Endometrium (tissue), 2 donors: Measurements from ENCODE around the gene CHSY1.
A peak's percentile ranks its signal among the peaks of the same experiment; 100 is the strongest.

Source experiments
- FAIRE-seq: peaks from 2 replicates; lab custom pipeline; 2012; peaks lifted over from hg19 to GRCh38; lab: Jason Lieb, UNC
- donor health status: control.
- donor health status: control.

Gene CHSY1

GRCh38 chr15:101188637-101189408 lies 63.0 kb downstream of the CHSY1 start:
- FAIRE-seq, result peak; percentile 53

- no peak for FAIRE-seq
Observed at GRCh38 chr15:101187820-101188636, 63.8 kb downstream of the CHSY1 start.

DNA sequence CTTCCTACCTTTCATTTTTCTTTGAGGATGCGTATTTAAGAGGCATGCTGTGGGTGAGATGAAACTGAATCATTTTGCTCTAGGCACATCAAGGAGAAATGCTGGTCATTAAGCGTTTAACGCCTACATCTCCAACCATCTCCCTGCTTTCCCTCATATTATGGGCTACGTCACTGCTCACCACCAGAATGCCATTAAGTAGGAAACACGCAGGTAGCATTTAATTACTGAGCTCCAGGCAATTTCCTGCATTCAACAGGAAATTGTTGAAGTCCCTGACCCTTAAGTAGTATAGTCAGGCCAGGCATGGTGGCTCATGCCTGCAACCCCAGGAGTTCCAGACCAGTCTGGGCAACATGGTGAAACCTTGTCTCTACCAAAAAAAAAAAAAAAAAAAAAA lies 66.1 kb downstream of the CHSY1 start:
- FAIRE-seq, result no peak

DNA sequence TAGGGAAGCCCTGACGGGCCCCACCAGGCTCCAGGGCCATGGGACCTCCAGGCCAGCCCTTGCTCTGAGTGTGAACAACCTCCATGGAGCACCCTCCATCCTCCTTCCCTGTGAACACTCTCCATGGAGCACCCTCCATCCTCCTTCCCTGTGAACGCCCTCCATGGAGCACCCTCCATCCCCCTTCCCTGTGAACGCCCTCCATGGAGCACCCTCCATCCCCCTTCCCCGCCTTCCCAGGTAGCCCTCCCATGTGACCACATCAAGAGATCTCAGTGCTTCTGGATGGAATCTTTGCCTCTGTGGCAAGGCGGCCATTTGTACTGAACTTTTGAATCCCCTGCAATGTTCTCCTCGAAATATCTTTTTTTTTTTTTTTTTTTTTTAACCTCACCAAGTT lies 66.5 kb downstream of the CHSY1 start:
- no peak for FAIRE-seq

DNA sequence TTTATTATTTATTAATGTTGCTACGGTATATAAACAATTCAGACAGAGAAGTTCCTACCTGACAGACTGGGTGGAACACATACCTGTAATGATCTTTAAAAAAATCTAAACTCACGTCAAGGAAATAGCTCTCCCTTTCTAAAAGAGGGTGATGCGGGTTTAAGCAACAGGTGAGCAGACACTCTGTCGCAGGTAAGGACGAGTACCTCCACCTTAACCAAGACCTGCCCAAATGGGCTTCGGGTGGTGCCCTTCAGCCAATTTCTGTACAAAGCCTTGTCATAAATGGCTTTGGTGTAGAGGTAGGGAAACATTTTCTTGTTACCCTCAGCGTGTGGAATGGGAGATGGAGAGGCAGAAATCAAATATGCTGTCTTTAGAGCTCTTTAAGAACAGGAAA lies 67.0 kb downstream of the CHSY1 start:
- FAIRE-seq, result no peak

- no peak for FAIRE-seq
Observed at GRCh38 chr15:101183931-101184305, 67.9 kb downstream of the CHSY1 start.

- FAIRE-seq, result no peak
Observed at GRCh38 chr15:101183226-101183930, 68.5 kb downstream of the CHSY1 start.

- no peak for FAIRE-seq
Observed at GRCh38 chr15:101182215-101182614, 69.6 kb downstream of the CHSY1 start.

DNA sequence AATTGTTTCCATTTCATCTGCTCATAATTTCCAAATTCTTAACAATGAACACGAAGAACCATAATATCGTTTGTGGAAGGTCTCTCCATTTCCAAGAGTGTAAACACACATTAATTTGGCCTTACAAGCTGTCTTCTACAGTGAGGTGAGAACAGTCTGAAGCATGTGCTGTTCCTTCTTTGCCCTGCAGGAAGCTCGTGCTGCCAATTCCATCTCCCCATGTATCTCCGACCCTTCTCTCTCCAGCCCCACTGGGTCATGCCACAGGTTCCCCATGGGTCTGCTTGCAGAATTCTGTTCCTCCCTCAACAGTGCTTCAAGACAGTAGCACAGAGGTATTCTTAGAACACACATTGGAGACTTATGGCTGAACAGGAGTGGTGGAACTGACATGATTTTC lies 70.5 kb downstream of the CHSY1 start:
- no peak for FAIRE-seq

DNA sequence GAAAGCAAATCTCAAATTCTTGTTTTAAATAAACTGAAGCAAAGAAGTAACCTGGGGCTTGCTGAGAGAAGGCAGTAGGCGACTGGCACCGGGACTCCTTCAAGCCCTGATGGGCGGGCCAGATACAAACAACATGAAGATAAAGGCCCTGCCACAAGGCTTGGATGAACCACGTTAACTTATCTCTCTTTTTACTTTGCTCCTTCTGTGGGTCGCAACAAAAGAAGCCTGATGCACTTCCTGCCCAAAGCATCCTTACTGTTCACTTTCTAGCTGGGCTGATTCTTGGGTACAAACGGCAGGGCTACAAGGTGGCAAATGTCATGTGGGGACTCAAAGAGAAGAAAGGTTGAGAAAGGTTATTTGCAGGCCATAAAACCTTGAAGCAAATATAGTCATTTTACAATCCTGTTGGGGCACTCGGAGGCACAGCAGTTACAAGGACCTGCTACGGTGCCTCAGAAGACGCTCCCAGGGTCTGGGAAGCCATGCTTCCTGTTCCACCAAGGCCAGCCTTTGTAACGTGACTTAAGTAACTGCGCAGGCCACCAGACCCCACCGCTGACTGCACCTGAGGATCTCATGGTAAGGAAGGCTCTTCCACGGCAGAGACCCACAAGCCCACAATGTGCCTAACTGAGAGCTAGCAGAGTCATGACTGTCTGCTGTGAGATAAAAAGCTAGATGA lies 71.1 kb downstream of the CHSY1 start:
- FAIRE-seq, result no peak

DNA sequence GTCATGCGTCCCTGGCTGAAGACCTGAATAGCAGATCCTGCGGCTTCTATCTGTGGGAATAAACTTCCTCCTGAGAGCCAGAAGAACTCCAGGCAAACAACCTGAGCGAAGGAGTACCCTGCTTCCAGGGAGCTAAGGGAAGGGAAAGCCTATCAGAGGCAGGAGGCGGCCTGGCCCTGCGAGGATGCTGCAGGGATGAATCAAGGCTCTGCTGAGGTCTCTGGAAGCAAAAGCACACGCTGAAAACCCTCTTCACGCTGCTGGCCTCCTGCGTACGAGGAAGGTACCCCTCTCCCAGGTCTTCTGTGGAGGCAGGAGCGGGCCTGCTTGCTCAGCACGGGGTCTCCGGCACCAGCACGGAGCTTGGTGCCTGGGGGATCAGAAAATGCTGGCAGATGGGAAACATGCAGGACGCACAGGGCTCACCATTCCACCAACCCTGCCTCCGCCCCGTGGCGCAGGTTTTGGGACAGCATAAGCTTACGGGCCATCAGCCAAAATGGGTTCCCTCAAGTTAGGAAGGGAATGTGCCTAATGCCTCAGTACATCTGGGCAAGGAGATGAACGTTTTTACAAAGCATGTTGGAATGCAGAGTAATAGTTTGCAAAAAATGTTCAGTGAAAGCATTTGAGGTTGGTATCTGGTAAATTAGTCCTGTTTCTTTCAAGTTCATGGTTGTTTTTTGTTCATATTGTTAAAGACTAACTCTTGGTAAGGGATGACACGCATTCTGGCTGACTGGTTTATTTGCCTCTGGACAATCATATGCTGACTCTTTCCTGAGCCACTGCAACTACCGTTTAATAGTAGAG lies 72.3 kb downstream of the CHSY1 start:
- no peak for FAIRE-seq

DNA sequence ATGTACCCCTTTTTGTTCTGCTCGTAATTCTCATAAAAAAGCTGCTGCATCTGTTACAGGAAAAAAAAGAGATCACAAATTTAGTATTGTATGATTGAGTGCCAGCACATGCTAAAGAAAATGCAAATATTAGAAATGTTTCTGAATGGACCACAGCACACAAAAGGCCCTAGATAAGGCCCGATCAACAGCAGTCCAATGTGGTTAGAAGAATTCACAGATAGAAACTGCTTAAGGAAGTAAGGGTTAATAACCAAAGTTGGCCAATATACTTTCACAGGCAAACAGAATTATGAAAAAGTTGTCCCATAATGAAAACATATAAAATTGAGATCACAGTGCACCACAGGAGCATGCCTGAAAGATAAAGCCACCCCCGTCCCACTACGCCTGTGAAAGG lies 72.9 kb downstream of the CHSY1 start:
- FAIRE-seq, result no peak

- no peak for FAIRE-seq
Observed at GRCh38 chr15:101178479-101178878, 73.4 kb downstream of the CHSY1 start.

GRCh38 chr15:101177866-101178265 lies 74.0 kb downstream of the CHSY1 start:
- FAIRE-seq, result no peak

DNA sequence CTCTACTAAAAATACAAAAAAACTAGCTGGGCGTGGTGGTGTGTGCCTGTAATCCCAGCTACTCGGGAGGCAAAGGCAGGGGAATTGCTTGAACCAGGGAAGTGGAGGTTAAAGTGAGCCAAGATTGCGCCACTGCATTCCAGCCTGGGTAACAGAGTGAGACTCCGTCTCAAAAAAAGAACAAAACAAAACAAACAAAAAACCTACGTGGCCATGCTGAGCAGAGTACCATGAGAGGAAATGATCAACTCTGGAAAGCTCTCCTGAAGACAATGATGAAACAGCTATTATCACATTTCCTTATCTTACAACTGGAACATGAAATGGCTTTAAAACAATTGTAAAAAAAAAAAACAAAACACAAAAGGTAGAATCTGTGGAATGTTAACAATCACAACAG lies 75.2 kb downstream of the CHSY1 start:
- no peak for FAIRE-seq

- FAIRE-seq, result no peak
Observed at GRCh38 chr15:101175401-101175800, 76.4 kb downstream of the CHSY1 start.

DNA sequence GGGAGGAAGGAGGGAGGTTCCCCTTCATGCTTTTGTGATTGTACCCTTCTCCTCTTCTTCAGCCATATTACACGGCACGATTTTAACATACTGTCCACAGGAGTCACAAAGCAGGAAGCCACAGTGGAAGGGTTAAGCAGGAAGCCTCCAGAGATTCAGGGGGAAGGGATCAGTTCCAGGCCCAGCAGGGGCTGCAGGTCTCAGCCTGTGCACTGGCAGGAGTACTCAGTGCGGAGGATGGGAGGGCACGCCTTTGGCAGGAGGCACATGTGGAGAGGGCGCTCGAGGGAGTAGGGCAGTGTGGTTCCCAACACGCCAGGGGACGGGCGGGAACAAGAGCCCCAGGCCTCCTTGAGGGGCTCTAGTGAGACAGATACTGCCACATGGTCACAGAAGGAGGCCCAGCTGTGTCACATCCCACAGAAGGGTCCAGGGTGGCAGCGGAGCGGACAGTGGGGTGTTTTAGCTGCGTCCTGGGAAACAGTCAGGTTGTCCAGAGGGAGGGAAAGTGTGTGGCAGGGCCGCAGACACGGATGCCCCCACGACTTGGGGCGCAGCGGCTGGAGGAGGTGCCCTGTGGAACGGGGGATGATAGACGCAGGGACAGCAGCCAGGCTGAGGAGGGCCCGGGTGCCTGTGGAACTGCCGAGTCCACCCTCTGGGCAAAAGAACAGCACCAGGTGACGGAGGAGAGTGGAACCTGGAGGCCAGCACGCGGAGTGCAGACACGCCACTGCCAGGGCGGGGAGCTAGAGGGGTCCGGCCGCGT lies 77.5 kb downstream of the CHSY1 start:
- FAIRE-seq, result no peak

DNA sequence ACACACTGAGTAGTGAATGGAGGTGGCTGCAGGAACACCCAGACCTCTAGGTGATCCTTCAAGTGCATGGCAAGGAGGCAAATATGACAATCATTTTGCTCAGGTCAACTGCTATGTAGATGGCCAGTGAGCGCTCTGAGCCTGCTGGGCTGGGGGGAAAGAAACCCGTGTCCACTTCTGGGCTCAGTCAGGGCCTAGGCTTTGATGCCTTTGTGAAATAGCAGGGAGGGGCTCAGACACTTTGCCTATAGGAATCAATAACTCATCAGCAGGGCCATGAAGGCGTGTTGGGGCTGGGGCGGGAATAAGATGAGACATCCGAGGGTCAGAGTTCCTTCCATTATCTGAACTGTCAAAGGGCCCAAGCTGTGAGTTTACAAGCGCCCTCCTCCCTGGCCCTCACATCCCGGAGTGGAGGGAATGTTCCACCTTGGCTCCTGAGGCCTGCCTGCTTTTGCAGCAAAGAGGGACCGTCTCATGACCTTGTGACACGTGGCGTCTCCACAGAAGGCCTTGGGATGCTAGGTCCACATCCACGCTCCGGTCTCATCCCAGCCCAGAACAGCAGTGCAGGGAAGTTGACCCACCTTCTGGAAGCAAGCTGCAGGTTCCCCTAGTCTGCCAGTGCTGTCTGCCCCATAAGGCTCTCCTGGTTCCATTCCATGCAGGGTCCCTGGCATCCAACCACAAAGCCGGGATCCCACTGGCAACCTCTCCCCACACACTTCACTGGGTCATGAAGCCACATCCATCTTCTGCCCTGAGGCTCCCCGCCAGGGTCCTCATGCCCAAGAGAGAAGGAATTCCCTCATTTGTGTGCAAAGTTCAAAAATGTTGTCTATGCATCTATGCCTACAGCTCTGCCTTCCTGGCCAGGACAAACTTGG lies 78.4 kb downstream of the CHSY1 start:
- no peak for FAIRE-seq

DNA sequence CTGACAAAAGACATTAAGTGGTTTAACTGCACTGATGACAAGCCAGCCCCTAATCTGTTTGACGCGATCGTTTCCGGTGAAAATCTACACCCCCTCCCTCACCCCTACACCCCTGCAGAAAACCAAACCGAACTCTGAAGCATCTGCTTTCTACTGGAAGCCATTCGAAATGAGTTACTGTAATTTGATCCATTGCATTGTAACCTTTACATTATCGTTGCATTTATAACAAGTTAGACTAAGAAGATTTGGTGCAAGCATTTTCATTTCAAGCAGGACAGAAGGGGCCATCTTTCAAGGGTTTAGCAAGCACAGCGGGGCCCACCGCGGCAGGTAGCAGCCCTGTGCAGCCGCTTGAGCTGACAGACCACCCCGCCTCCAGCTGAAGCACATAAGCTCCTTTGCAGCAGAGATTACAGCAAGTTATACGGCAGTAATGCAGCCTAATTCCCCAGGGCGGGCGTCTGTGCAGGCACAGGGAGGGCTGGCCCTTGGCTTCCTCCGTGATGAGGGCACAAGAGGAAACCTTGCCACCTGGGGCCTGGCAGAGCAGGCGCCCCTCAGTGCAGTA lies 79.3 kb downstream of the CHSY1 start:
- FAIRE-seq, result no peak
